DOHH2 (cell line): ENCODE data around the gene GPR75.

Experiments
- H3F3A ChIP-seq: fragments of 200-600 bp; sonication (generic), shearing (Covaris generic); 2 replicates; pipeline ENCODE4 v1.6.0; 2016; ENCODE audit warnings: antibody characterized with exemption, mild to moderate bottlenecking; ENCODE audit not compliant: control insufficient read depth, insufficient read depth
- H3K27ac ChIP-seq: fragments of 200-600 bp; sonication (generic); 2 replicates; pipeline ENCODE4 v1.5.1; 2014; ENCODE audit warnings: low read depth, mild to moderate bottlenecking, low read length, moderate library complexity
- H3K27me3 ChIP-seq: fragments of 200-600 bp; sonication (generic); 2 replicates; pipeline ENCODE4 v1.6.1; 2014; ENCODE audit warnings: mild to moderate bottlenecking, low read length, mixed read lengths; ENCODE audit not compliant: control insufficient read depth
- H3K36me3 ChIP-seq: fragments of 200-600 bp; sonication (generic); 2 replicates; pipeline ENCODE4 v1.6.1; 2014; ENCODE audit warnings: mild to moderate bottlenecking, low read length, moderate library complexity, mixed read lengths; ENCODE audit not compliant: control insufficient read depth
- H3K4me1 ChIP-seq: fragments of 200-600 bp; sonication (generic); 2 replicates; pipeline ENCODE4 v1.6.1; 2014; ENCODE audit warnings: mild to moderate bottlenecking, low read length, mixed read lengths; ENCODE audit not compliant: control insufficient read depth
- H3K4me2 ChIP-seq: fragments of 200-600 bp; sonication (generic); 2 replicates; pipeline ENCODE4 v1.6.0; 2014; ENCODE audit warnings: mild to moderate bottlenecking, low read length, moderate library complexity
- H3K4me3 ChIP-seq: fragments of 200-600 bp; sonication (generic); 2 replicates; pipeline ENCODE4 v1.5.1; 2014; ENCODE audit warnings: mild to moderate bottlenecking, low read length, mixed read lengths
- H3K79me2 ChIP-seq: fragments of 200-600 bp; sonication (generic); 2 replicates; pipeline ENCODE4 v1.6.1; 2014; ENCODE audit warnings: mild to moderate bottlenecking, low read length, mixed read lengths; ENCODE audit not compliant: control insufficient read depth
- H3K9me2 ChIP-seq: fragments of 200-600 bp; sonication (generic); replicated peaks from 2 replicates; pipeline ENCODE4 v1.6.1; 2014; ENCODE audit warnings: mild to moderate bottlenecking, low read length, mixed read lengths; ENCODE audit not compliant: control insufficient read depth
- H3K9me3 ChIP-seq: fragments of 200-600 bp; sonication (generic); 2 replicates; pipeline ENCODE4 v1.6.1; 2014; ENCODE audit warnings: antibody characterized with exemption, low read length, mixed read lengths; ENCODE audit not compliant: control insufficient read depth, insufficient read depth
- H4K20me1 ChIP-seq: fragments of 200-600 bp; sonication (generic); 2 replicates; pipeline ENCODE4 v1.6.0; 2014; ENCODE audit warnings: low read depth, mild to moderate bottlenecking, antibody characterized with exemption, low read length, moderate library complexity; ENCODE audit not compliant: control insufficient read depth, insufficient read depth
- CTCF ChIP-seq: fragments of 200-600 bp; sonication (generic); IDR thresholded peaks from one replicate; pipeline ENCODE4 v1.5.1; 2014; ENCODE audit warnings: antibody characterized with exemption, mild to moderate bottlenecking, low read depth, low read length; ENCODE audit not compliant: poor library complexity, severe bottlenecking
- EZH2phosphoT487 ChIP-seq: fragments of 200-600 bp; sonication (generic); IDR thresholded peaks from 2 replicates; pipeline ENCODE4 v1.6.1; 2017; ENCODE audit warnings: borderline replicate concordance, mild to moderate bottlenecking, antibody characterized with exemption, low read length, moderate library complexity, mixed read lengths

Gene GPR75

GRCh38 chr2:53819634-53820033 is 40.1 kb downstream of the GPR75 start:
- Histone ChIP-seq H3F3A (no peaks in the 10 kb centered on the region), H3K27me3 (no peaks in the 10 kb centered on the region), H3K79me2 (no peaks in the 10 kb centered on the region), H3K4me1 (no peaks in the 10 kb centered on the region), H3K4me2 (no peak overlapping the region), H4K20me1 (no peaks in the 10 kb centered on the region), H3K4me3 (no peak overlapping the region), H3K9me2 (no peaks in the 10 kb centered on the region), H3K9me3 (no peaks in the 10 kb centered on the region), H3K36me3 (peaks cover 25% of the 10 kb centered on the region), H3K27ac (no peak overlapping the region)
- TF ChIP-seq CTCF (no peak), EZH2phosphoT487 (no peak)

GRCh38 chr2:53818854-53819435 is 40.8 kb downstream of the GPR75 start:
- Histone ChIP-seq H3K27me3 (no peaks in the 10 kb centered on the region), H3K4me2 (no peak overlapping the region), H3K4me3 (no peak overlapping the region), H3K27ac (no peak overlapping the region), H3K36me3 (peaks cover 25% of the 10 kb centered on the region), H3F3A (no peaks in the 10 kb centered on the region), H4K20me1 (no peaks in the 10 kb centered on the region), H3K79me2 (no peaks in the 10 kb centered on the region), H3K9me2 (no peaks in the 10 kb centered on the region), H3K4me1 (no peaks in the 10 kb centered on the region), H3K9me3 (no peaks in the 10 kb centered on the region)
- no peak for TF ChIP-seq CTCF
- TF ChIP-seq EZH2phosphoT487: no peak

GRCh38 chr2:53813151-53813550 is 46.6 kb downstream of the GPR75 start:
- no peaks in the 10 kb centered on the region for H4K20me1 ChIP-seq
- H3K4me3 ChIP-seq: no peak overlapping the region
- no peaks in the 10 kb centered on the region for H3K79me2 ChIP-seq
- peaks cover 56% of the 10 kb centered on the region for H3K36me3 ChIP-seq
- no peak overlapping the region for H3K4me2 ChIP-seq
- no peaks in the 10 kb centered on the region for H3K9me2 ChIP-seq
- no peak for TF ChIP-seq EZH2phosphoT487
- no peak for TF ChIP-seq CTCF
- H3F3A ChIP-seq: no peaks in the 10 kb centered on the region
- H3K9me3 ChIP-seq: no peaks in the 10 kb centered on the region
- no peak overlapping the region for H3K27ac ChIP-seq
- H3K27me3 ChIP-seq: no peaks in the 10 kb centered on the region
- H3K4me1 ChIP-seq: no peaks in the 10 kb centered on the region
